HepG2 (cell line): ENCODE results near the gene ZNF385B.

Source experiments
- ARNTL ChIP-seq: sonication (generic); formaldehyde crosslinking; IDR thresholded peaks from 2 replicates; pipeline ENCODE4 v1.4.0; 2020; ENCODE audit warnings: mild to moderate bottlenecking, missing genetic modification reagents
- CTCF ChIP-seq: sonication (generic); formaldehyde crosslinking; IDR thresholded peaks from 2 replicates; pipeline ENCODE4 v1.5.0; 2020; ENCODE audit warnings: mild to moderate bottlenecking, missing genetic modification reagents, moderate library complexity
- JDP2 ChIP-seq: sonication (generic); formaldehyde crosslinking; IDR thresholded peaks from 2 replicates; pipeline ENCODE4 v1.8.1; 2022; ENCODE audit warnings: missing genetic modification reagents, borderline replicate concordance
- MTA3 ChIP-seq: sonication (generic); formaldehyde crosslinking; IDR thresholded peaks from 2 replicates; pipeline ENCODE4 v1.4.0; 2020; ENCODE audit warnings: missing genetic modification reagents
- NFKB2 ChIP-seq: sonication (generic); formaldehyde crosslinking; IDR thresholded peaks from 2 replicates; pipeline ENCODE4 v1.4.0; 2020; ENCODE audit warnings: missing genetic modification reagents, borderline replicate concordance
- POLR2G ChIP-seq: fragments of 200-400 bp; formaldehyde crosslinking; IDR thresholded peaks from 2 replicates; pipeline ENCODE4 v1.6.1; 2018; ENCODE audit warnings: mild to moderate bottlenecking, low read depth, low read length, moderate library complexity
- SALL2 ChIP-seq: sonication (generic); formaldehyde crosslinking; IDR thresholded peaks from 2 replicates; pipeline ENCODE4 v1.8.1; 2023; ENCODE audit warnings: mild to moderate bottlenecking, missing genetic modification reagents, inconsistent platforms
- ZFP62 ChIP-seq: sonication (generic); formaldehyde crosslinking; IDR thresholded peaks from 2 replicates; pipeline ENCODE4 v1.4.0; 2020; ENCODE audit warnings: missing genetic modification reagents
- ZNF557 ChIP-seq: sonication (generic); formaldehyde crosslinking; IDR thresholded peaks from 2 replicates; pipeline ENCODE4 v1.4.0; 2020; ENCODE audit warnings: missing genetic modification reagents
- TF ChIP-seq, protein P1 (sequence below): sonication (generic); formaldehyde crosslinking; IDR thresholded peaks from 2 replicates; pipeline ENCODE4 v1.4.0; 2020; ENCODE audit warnings: missing genetic modification reagents

- TF ChIP-seq SALL2 (CRISPR knock-in tag) (no peak), ZNF557 (CRISPR knock-in tag) (no peak), CTCF (no peak), ZFP62 (CRISPR knock-in tag) (no peak), MTA3 (CRISPR knock-in tag) (no peak), ARNTL (CRISPR knock-in tag) (no peak), JDP2 (CRISPR knock-in tag) (no peak), POLR2G (no peak), NFKB2 (CRISPR knock-in tag) (no peak)
- TF ChIP-seq, protein P1, sequence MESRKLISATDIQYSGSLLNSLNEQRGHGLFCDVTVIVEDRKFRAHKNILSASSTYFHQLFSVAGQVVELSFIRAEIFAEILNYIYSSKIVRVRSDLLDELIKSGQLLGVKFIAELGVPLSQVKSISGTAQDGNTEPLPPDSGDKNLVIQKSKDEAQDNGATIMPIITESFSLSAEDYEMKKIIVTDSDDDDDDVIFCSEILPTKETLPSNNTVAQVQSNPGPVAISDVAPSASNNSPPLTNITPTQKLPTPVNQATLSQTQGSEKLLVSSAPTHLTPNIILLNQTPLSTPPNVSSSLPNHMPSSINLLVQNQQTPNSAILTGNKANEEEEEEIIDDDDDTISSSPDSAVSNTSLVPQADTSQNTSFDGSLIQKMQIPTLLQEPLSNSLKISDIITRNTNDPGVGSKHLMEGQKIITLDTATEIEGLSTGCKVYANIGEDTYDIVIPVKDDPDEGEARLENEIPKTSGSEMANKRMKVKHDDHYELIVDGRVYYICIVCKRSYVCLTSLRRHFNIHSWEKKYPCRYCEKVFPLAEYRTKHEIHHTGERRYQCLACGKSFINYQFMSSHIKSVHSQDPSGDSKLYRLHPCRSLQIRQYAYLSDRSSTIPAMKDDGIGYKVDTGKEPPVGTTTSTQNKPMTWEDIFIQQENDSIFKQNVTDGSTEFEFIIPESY (CRISPR knock-in tag), result no peak
Measured at GRCh38 chr2:179487010-179487731, 374.2 kb downstream of the ZNF385B start.
